Fibroblast of the aortic adventitia (primary cell): ENCODE results near the gene NUDT1. TPM values are rescaled to one million over a fixed set of nuclear protein-coding genes. Genes with fewer than 3 reads are reported as not detected.

Experiments used
- DNase-seq: peaks from one replicate; pipeline ENCODE4 v3.0.0-alpha.2; 2010; ENCODE audit warnings: low read depth
- H3K4me3 ChIP-seq: 2 replicates; pipeline ENCODE4 v1.5.1; 2011; ENCODE audit warnings: low read depth, mild to moderate bottlenecking, control low read depth, low read length, moderate library complexity
- CTCF ChIP-seq: IDR thresholded peaks from 2 replicates; pipeline ENCODE4 v1.5.1; 2011; ENCODE audit warnings: mild to moderate bottlenecking, low read length, control low read depth, inconsistent platforms; ENCODE audit not compliant: insufficient read depth
- total RNA-seq: library from RNA; depleted of rRNA; stranded (reverse); fragments of >200 nt; gene quantifications from 2 replicates; pipeline ENCODE4 v1.2.3, GENCODE V29; 2012; ENCODE audit warnings: low replicate concordance

NUDT1 gene
- total RNA-seq, 1 donor = 16.3 TPM

- TF ChIP-seq CTCF = no peak
- DNase-seq = peak; percentile 4
- no peak overlapping the region for H3K4me3 ChIP-seq
Measured at GRCh38 chr7:2205036-2205780, 36.8 kb upstream of the NUDT1 start.

GRCh38 chr7:2208712-2209111 lies 33.3 kb upstream of the NUDT1 start:
- no peak for TF ChIP-seq CTCF

GRCh38 chr7:2209146-2209960 lies 32.7 kb upstream of the NUDT1 start:
- TF ChIP-seq CTCF = peak; percentile 91
- peak; percentile 79 for DNase-seq
- H3K4me3 ChIP-seq = no peak overlapping the region

More at GRCh38 chr7:2208712-2209111, 33.3 kb upstream of the NUDT1 start:
- DNase-seq = no peak
- H3K4me3 ChIP-seq = no peak overlapping the region

- DNase-seq = no peak
- no peak for TF ChIP-seq CTCF
- no peak overlapping the region for H3K4me3 ChIP-seq
Measured at GRCh38 chr7:2209961-2210323, 32.1 kb upstream of the NUDT1 start.

GRCh38 chr7:2210551-2211258 lies 31.3 kb upstream of the NUDT1 start:
- no peak overlapping the region for H3K4me3 ChIP-seq
- no peak for DNase-seq
- TF ChIP-seq CTCF = no peak

GRCh38 chr7:2211259-2211880 lies 30.7 kb upstream of the NUDT1 start:
- TF ChIP-seq CTCF = no peak
- DNase-seq = no peak
- no peak overlapping the region for H3K4me3 ChIP-seq
